ENCODE data around the gene FOXP1. TPM values are rescaled to one million over a fixed set of nuclear protein-coding genes. Genes with fewer than 3 reads are reported as not detected.

The FOXP1 gene
- total and polyA plus RNA-seq, 2 donors from 2014 or later = 6.7 to 87.2 TPM

DNA sequence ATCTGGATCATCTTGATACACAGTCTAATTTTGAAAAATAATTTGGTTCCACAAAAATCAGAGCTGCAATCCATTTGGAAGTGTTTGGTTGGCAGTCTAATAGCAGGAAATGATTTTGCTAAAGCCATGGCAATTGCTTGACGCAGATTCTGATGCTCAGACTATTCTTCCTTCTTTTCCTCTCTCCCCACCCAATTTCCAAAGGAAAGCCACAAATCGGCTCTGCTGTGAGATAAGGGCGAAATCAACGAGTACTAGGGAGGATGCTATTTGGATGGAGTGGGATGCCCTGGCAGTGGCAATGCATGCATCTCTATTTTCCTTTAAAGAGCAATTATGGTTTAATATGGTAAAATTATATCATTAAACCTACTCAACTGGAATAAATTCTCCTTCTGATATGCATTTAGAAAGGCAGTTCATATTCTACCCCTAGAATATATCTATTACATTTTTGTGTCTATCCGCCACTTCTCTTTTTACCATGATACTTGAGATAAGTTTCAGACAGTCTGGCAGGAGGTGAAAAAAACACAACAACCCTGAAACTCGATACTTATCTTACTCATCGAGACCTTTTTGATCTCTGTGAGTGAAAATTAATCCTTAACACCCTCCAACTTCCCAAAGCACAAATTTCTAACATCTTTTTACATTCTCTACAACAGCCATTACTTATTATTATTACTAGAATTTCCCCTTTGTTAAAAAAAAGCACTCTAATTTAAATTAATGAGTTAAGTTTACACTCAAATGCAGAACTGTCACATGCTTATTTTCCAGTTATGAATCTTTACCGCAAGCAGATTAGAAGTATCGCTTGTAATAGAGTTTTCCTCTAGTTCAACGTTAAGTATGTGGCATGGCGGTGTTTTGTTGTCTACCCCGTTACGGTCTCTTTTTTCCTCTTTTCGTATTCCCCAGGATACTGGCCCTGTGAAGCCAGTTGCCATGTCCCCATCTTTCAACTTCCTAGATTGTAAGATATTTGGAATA is 433.3 kb downstream of the FOXP1 start:
- no peak for TF ChIP-seq CTCF (IDR thresholded peaks at IDR 0.05; ENCODE audit: borderline replicate concordance, extremely low read depth, insufficient read depth)
- FAIRE-seq (no peak), DNase-seq (no peak)
- Histone ChIP-seq H3K4me1 (ENCODE audit: control insufficient read depth in 2 of 3, insufficient read depth in 2 of 3, low read depth in 1 of 3, low read length in 3 of 3) (no peaks in the 10 kb centered on the region), H3K9ac (ENCODE audit: low read length in 3 of 3) (no peak overlapping the region), H3K27ac (ENCODE audit: low read depth in 2 of 2, low read length in 2 of 2) (no peak overlapping the region), H3K27me3 (ENCODE audit: control insufficient read depth, insufficient read depth, low read length) (no peaks in the 10 kb centered on the region), H3K9me3 (ENCODE audit: control insufficient read depth in 2 of 3, insufficient read depth in 1 of 3, low read length in 3 of 3) (no peaks in the 10 kb centered on the region), H3K36me3 (ENCODE audit: control insufficient read depth in 2 of 3, insufficient read depth in 3 of 3, low read length in 3 of 3) (no peaks in the 10 kb centered on the region), H3K4me3 (ENCODE audit: low read length in 3 of 3) (no peak overlapping the region)
- intact Hi-C loops (cut with DNase I) = no loop called here

- no peak overlapping the region for H3K27ac ChIP-seq (ENCODE audit: low read depth in 2 of 2, low read length in 2 of 2)
- FAIRE-seq = no peak
Observed at GRCh38 chr3:71148455-71149060, 435.0 kb downstream of the FOXP1 start.

GRCh38 chr3:71146673-71147072 is 436.9 kb downstream of the FOXP1 start:
- Histone ChIP-seq H3K9me3 (ENCODE audit: control insufficient read depth in 2 of 3, insufficient read depth in 1 of 3, low read length in 3 of 3) (no peaks in the 10 kb centered on the region), H3K36me3 (ENCODE audit: control insufficient read depth in 2 of 3, insufficient read depth in 3 of 3, low read length in 3 of 3) (no peaks in the 10 kb centered on the region), H3K27ac (ENCODE audit: low read depth in 2 of 2, low read length in 2 of 2) (no peak overlapping the region), H3K9ac (ENCODE audit: low read length in 3 of 3) (no peak overlapping the region), H3K4me1 (ENCODE audit: control insufficient read depth in 2 of 3, insufficient read depth in 2 of 3, low read depth in 1 of 3, low read length in 3 of 3) (no peaks in the 10 kb centered on the region), H3K4me3 (ENCODE audit: low read length in 3 of 3) (no peak overlapping the region), H3K27me3 (ENCODE audit: control insufficient read depth, insufficient read depth, low read length) (no peaks in the 10 kb centered on the region)
- no peak for TF ChIP-seq CTCF (IDR thresholded peaks at IDR 0.05; ENCODE audit: borderline replicate concordance, extremely low read depth, insufficient read depth)
- FAIRE-seq (no peak), DNase-seq (peak in 1 of 5 donors; percentile 49)
- intact Hi-C loops (cut with DNase I) = no loop called here

More at GRCh38 chr3:71148455-71149060, 435.0 kb downstream of the FOXP1 start:
- no peak for TF ChIP-seq CTCF (IDR thresholded peaks at IDR 0.05; ENCODE audit: borderline replicate concordance, extremely low read depth, insufficient read depth)
- no peaks in the 10 kb centered on the region for H3K4me1 ChIP-seq (ENCODE audit: control insufficient read depth in 2 of 3, insufficient read depth in 2 of 3, low read depth in 1 of 3, low read length in 3 of 3)
- H3K27me3 ChIP-seq (ENCODE audit: control insufficient read depth, insufficient read depth, low read length) = no peaks in the 10 kb centered on the region
- H3K4me3 ChIP-seq (ENCODE audit: low read length in 3 of 3) = no peak overlapping the region
- no peak overlapping the region for H3K9ac ChIP-seq (ENCODE audit: low read length in 3 of 3)
- no peaks in the 10 kb centered on the region for H3K36me3 ChIP-seq (ENCODE audit: control insufficient read depth in 2 of 3, insufficient read depth in 3 of 3, low read length in 3 of 3)
- H3K9me3 ChIP-seq (ENCODE audit: control insufficient read depth in 2 of 3, insufficient read depth in 1 of 3, low read length in 3 of 3) = no peaks in the 10 kb centered on the region
- no peak for DNase-seq
- intact Hi-C loops (cut with DNase I) = no loop called here
